Measurements from ENCODE around the gene DENND11.

DNA sequence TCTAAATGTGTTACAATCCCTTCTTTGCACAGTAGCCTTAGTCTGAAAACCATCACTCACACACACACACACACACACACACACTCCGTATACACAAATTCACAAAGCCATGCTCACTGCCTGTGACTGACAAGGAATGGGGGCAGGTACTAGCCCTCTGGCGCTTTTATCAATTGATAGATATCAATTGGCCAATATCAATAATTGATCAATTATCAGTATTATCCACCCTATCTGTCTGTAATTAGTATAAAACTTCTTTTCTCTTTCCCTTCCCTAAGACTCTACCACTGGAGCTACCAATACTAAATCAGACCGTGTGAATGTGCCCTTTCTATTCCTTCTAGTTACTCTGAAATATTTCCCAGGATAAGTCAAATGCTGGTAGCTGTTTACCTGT is 2.1 kb downstream of the DENND11 start:
- TF ChIP-seq, protein P1, sequence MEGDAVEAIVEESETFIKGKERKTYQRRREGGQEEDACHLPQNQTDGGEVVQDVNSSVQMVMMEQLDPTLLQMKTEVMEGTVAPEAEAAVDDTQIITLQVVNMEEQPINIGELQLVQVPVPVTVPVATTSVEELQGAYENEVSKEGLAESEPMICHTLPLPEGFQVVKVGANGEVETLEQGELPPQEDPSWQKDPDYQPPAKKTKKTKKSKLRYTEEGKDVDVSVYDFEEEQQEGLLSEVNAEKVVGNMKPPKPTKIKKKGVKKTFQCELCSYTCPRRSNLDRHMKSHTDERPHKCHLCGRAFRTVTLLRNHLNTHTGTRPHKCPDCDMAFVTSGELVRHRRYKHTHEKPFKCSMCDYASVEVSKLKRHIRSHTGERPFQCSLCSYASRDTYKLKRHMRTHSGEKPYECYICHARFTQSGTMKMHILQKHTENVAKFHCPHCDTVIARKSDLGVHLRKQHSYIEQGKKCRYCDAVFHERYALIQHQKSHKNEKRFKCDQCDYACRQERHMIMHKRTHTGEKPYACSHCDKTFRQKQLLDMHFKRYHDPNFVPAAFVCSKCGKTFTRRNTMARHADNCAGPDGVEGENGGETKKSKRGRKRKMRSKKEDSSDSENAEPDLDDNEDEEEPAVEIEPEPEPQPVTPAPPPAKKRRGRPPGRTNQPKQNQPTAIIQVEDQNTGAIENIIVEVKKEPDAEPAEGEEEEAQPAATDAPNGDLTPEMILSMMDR (IDR thresholded peaks at IDR 0.05 in 8 of 11, conservative IDR thresholded peaks at IDR 0.05 in 3 of 11): no peak
- no peak for TF ChIP-seq POLR2A (IDR thresholded peaks at IDR 0.05)

Data from spleen (tissue), 7 donors.